Testis (tissue), 3 donors: ENCODE measurements around the gene CYP4F22. TPM values are rescaled to one million over a fixed set of nuclear protein-coding genes. Genes with fewer than 3 reads are reported as not detected.
A peak's percentile ranks its signal among the peaks of the same experiment; 100 is the strongest.
"Not testable (repeated sequence)": the region's sequence is repeated elsewhere in the genome, so short reads cannot be mapped to it uniquely, and the experiment has no call there.

Experiments used
- DNase-seq: peaks from one replicate; pipeline ENCODE4 v3.0.0-alpha.2; 2019
- H3K27ac ChIP-seq, 2 donors: fragments of 200-600 bp; sonication (generic); one replicate each; pipeline ENCODE4 v1.5.1; 2019
- H3K27me3 ChIP-seq: fragments of 200-600 bp; sonication (generic); one replicate; pipeline ENCODE4 v1.5.1; 2019
- H3K36me3 ChIP-seq: fragments of 200-600 bp; sonication (generic); one replicate; pipeline ENCODE4 v1.5.1; 2017; ENCODE audit warnings: low read depth; ENCODE audit errors: missing control alignments
- H3K4me1 ChIP-seq: fragments of 200-600 bp; sonication (generic); one replicate; pipeline ENCODE4 v1.5.1; 2019
- H3K4me3 ChIP-seq, 2 donors: fragments of 200-600 bp; sonication (generic); one replicate each; pipeline ENCODE4 v1.5.1; 2017 to 2019
- H3K9me3 ChIP-seq: fragments of 200-600 bp; sonication (generic); one replicate; pipeline ENCODE4 v1.5.1; 2017
- POLR2A ChIP-seq: fragments of 450-650 bp; IDR thresholded peaks from one replicate; pipeline ENCODE4 v1.6.1; 2017; ENCODE audit warnings: antibody characterized with exemption, mild to moderate bottlenecking, moderate library complexity
- WGBS, 2 donors: methylation state at CpG; one replicate each; pipeline ENCODE4 v1.1.5; 2018; 5-methylcytosine and 5-hydroxymethylcytosine counted together
- intact Hi-C: fragments of 100-400 bp; cut with DNase I; formaldehyde crosslinking; loops from one replicate; pipeline ENCODE4 v1.15.1; 2023; ENCODE audit warnings: low total_unique reads
- polyA plus RNA-seq: library from polyadenylated mRNA; stranded (reverse); fragments of 350-450 nt; fragmentation: Illumina TruSeq; extraction: RNeasy Lipid Tissue Mini Kit (QIAGEN cat#74804); gene quantifications from one replicate; pipeline ENCODE4 v1.2.3, GENCODE V29; 2014; ENCODE audit warnings: low read depth, low replicate concordance; ENCODE audit not compliant: insufficient read depth
- total RNA-seq, 2 donors: library from RNA; depleted of rRNA; stranded (reverse); fragments of >200 nt; gene quantifications; one replicate each; pipeline ENCODE4 v1.2.3, GENCODE V29; 2016
- TF ChIP-seq, protein P1 (sequence below), 3 experiments: fragments of 450-650 bp in 2 of 3; fragments of 200-600 bp in 1 of 3; sonication (generic) in 1 of 3; IDR thresholded peaks; one replicate each; pipeline ENCODE4 v1.5.1; 2016 to 2019; ENCODE audit warnings: antibody characterized with exemption in 3 of 3, mild to moderate bottlenecking in 2 of 3, moderate library complexity in 1 of 3

The CYP4F22 gene
- total and polyA plus RNA-seq, 3 donors from 2014 or later, result 2.1 to 5.8 (median 2.5) TPM

DNA sequence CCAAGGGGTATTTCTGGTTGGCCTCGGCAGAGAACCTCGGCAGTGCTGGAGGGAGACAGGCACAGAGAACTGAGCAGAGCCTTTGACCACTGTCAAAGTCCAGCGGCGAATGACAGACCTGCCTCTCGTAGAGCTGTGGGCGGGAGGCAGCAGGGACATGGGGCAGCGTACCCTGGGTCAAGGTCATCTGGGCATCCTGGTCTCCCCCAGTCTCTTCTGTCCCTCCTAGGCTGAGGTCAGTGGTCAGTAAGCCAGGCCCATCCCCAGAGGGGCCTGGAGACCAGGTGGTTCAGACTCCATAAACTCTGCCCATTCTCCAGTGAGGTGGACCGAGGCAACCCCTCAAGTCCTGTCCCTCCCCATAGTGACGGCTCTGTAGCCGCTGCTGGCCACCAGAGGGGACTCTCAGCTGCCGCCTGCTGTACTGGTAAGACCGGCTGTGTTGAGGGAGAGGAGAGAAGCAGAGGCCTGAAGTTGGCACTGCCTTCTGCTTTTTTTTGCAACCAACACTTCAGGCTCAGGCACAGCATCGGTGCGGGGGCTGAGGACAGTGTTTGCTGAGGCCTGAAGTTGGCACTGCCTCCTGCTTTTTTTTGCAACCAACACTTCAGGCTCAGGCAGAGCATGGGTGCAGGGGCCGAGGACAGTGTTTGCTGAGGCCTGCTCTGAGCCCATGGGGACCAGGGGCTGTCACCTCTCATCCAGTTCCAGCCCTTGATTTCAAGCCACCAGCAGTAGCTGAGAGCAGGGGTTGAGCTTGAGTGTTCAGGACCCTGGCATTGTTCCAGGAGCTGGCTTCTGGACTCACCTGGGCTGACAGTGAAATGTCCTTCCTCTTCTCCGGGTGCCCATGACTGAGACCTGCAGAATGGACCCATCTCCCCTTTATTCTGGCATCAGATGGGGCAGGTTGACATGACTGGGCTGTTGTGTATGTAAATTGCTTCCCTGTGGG, 28.7 kb upstream of the CYP4F22 start, which contains the start of gene PGLYRP2:
TSS of gene PGLYRP2 (minus strand) at position 111 of the 955 bp plus-strand sequence. CDS start 130 bp downstream, outside the sequence.
- TF ChIP-seq POLR2A, result no peak
- TF ChIP-seq, protein P1, sequence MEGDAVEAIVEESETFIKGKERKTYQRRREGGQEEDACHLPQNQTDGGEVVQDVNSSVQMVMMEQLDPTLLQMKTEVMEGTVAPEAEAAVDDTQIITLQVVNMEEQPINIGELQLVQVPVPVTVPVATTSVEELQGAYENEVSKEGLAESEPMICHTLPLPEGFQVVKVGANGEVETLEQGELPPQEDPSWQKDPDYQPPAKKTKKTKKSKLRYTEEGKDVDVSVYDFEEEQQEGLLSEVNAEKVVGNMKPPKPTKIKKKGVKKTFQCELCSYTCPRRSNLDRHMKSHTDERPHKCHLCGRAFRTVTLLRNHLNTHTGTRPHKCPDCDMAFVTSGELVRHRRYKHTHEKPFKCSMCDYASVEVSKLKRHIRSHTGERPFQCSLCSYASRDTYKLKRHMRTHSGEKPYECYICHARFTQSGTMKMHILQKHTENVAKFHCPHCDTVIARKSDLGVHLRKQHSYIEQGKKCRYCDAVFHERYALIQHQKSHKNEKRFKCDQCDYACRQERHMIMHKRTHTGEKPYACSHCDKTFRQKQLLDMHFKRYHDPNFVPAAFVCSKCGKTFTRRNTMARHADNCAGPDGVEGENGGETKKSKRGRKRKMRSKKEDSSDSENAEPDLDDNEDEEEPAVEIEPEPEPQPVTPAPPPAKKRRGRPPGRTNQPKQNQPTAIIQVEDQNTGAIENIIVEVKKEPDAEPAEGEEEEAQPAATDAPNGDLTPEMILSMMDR (IDR thresholded peaks at IDR 0.05), result no peak
- Histone ChIP-seq H3K4me3 (no peak within 1 kb of the TSS), H3K27ac (peak within 1 kb of the TSS in 1 of 2 donors; percentile 24), H3K9me3 (no peaks in the 10 kb centered on the region), H3K36me3 (no peaks in the 10 kb centered on the region), H3K27me3 (no peaks in the 10 kb centered on the region), H3K4me1 (peaks cover 6% of the 10 kb centered on the region)
- intact Hi-C loops, result no loop called here
- peak; percentile 87 for DNase-seq
- WGBS, 2 donors, result 46 to 61% methylated on average over 10 to 16 of the region's 16 CpGs

DNA sequence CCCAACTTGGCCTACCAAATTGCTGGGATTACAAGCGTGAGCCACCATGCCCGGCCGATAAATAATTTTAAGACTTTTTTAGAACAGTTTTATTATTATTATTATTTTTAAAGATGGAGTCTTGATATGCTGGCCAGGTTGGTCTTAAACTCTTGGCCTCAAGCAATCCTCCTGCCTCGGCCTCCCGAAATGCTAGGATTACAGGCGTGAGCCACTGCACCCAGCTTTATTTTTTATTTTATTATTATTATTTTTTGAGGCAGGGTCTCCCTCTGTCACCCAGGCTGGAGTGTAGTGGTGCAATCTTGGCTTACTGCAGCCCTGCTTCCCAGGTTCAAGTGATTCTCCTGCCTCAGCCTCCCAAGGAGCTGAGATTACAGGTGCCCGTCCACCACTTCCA, 27.3 kb upstream of the CYP4F22 start:
- H3K4me3 ChIP-seq, H3K4me1 ChIP-seq, H3K36me3 ChIP-seq, H3K9me3 ChIP-seq, intact Hi-C loops, H3K27me3 ChIP-seq, DNase-seq, H3K27ac ChIP-seq: not testable (repeated sequence)
- WGBS, 2 donors, result 81 to 98% methylated on average over 7 of the region's 7 CpGs

- intact Hi-C loops, H3K36me3 ChIP-seq, DNase-seq, H3K4me1 ChIP-seq, H3K4me3 ChIP-seq, H3K27me3 ChIP-seq, H3K27ac ChIP-seq, H3K9me3 ChIP-seq: not testable (repeated sequence)
- WGBS, 2 donors, result 86 to 91% methylated on average over 5 of the region's 5 CpGs
Measured at GRCh38 chr19:15485768-15486167, 22.6 kb upstream of the CYP4F22 start.

GRCh38 chr19:15487038-15487437, 21.3 kb upstream of the CYP4F22 start:
- no peak overlapping the region for H3K27ac ChIP-seq
- intact Hi-C loops, result no loop called here
- no peak for DNase-seq
- no peaks in the 10 kb centered on the region for H3K36me3 ChIP-seq
- no peak overlapping the region for H3K4me3 ChIP-seq
- H3K9me3 ChIP-seq, result no peaks in the 10 kb centered on the region
- TF ChIP-seq, protein P1 (IDR thresholded peaks at IDR 0.05), result no peak
- no peak for TF ChIP-seq POLR2A
- 92 to 95% methylated on average over 4 of the region's 4 CpGs for WGBS, 2 donors
- no peaks in the 10 kb centered on the region for H3K4me1 ChIP-seq
- H3K27me3 ChIP-seq, result no peaks in the 10 kb centered on the region

DNA sequence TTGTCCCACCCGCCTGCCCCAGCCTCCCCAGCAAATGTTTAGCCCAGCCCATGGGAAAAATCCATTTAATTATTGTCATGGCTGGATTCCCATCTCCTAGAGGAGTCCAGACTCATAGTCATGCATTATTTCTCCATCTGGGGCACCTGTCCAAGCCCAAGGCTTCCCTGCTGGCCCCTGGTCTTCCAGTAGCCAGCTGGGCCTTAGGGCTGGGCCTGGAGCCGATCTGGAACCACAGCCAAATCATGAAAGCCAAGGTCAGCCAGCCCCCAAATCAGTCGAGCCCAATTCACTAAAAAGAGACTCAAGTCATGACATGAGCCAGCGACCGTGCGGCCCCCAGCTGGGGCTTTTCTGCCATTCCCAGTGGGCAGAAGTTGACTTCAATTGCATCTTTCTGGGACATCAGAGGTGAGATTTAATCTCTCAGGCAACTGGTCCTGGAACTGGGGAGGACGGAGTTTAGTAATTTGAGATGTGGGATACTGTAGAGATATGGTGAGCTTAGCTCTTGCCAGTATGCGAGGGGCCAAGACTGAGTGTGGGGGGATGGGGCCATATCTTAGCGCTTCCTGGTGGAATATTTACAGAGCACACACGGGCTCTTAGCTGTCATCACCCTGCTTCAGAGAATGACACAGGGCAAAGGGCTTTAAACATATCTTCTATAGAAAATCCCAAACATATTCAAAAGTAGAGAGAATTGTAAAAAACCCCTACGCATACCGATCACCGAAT, 19.7 kb upstream of the CYP4F22 start:
- DNase-seq, result no peak
- no peak for TF ChIP-seq POLR2A
- TF ChIP-seq, protein P1 (IDR thresholded peaks at IDR 0.05), result no peak
- 67% methylated on average over 13 of the region's 13 CpGs for WGBS, 2 donors

More for the DNA sequence above, 19.7 kb upstream of the CYP4F22 start:
- Histone ChIP-seq H3K4me3 (no peak overlapping the region), H3K36me3 (no peaks in the 10 kb centered on the region), H3K9me3 (no peaks in the 10 kb centered on the region), H3K27ac (no peak overlapping the region), H3K4me1 (no peaks in the 10 kb centered on the region), H3K27me3 (no peaks in the 10 kb centered on the region)
- intact Hi-C loops, result no loop called here
